DND-41 (cell line): ENCODE results near the gene NFIA.
"Not testable (repeated sequence)": the region's sequence is repeated elsewhere in the genome, so short reads cannot be mapped to it uniquely, and the experiment has no call there.

Experiments
- EZH2 ChIP-seq: IDR thresholded peaks from 3 replicates; pipeline ENCODE4 v1.6.1; 2012; ENCODE audit warnings: borderline replicate concordance, low read depth, mild to moderate bottlenecking, moderate library complexity, low read length, inconsistent platforms; ENCODE audit not compliant: severe bottlenecking
- TF ChIP-seq, protein P1 (sequence below): IDR thresholded peaks from 2 replicates; pipeline ENCODE4 v1.5.1; 2012; ENCODE audit warnings: borderline replicate concordance, low read length, moderate library complexity, mild to moderate bottlenecking; ENCODE audit not compliant: poor library complexity, severe bottlenecking; ENCODE audit errors: extremely low read depth

DNA sequence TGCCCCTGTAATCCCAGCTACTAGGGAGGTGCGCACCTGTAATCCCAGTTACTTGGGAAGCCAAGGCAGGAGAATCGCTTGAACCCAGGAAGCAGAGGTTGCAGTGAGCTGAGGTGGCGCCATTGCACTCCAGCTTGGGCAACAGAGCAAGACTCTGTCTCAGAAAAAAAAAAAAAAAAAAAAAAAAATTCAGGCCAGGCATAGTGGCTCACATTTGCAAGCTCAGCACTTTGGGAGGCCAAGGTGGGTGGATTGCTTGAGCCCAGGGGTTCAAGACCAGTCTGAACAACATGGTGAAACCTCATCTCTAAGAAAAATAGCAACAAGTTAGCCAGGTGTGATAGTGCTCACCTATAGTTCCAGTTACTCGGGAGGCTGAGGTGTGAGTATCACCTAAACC, 20.8 kb upstream of the NFIA start:
- TF ChIP-seq EZH2, result not testable (repeated sequence)
- TF ChIP-seq, protein P1, sequence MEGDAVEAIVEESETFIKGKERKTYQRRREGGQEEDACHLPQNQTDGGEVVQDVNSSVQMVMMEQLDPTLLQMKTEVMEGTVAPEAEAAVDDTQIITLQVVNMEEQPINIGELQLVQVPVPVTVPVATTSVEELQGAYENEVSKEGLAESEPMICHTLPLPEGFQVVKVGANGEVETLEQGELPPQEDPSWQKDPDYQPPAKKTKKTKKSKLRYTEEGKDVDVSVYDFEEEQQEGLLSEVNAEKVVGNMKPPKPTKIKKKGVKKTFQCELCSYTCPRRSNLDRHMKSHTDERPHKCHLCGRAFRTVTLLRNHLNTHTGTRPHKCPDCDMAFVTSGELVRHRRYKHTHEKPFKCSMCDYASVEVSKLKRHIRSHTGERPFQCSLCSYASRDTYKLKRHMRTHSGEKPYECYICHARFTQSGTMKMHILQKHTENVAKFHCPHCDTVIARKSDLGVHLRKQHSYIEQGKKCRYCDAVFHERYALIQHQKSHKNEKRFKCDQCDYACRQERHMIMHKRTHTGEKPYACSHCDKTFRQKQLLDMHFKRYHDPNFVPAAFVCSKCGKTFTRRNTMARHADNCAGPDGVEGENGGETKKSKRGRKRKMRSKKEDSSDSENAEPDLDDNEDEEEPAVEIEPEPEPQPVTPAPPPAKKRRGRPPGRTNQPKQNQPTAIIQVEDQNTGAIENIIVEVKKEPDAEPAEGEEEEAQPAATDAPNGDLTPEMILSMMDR, result not testable (repeated sequence)
